Nucleus accumbens (tissue), 56 donors: ENCODE data around the gene RDH13.
"Not testable (repeated sequence)": the region's sequence is repeated elsewhere in the genome, so short reads cannot be mapped to it uniquely, and the experiment has no call there.

Source experiments
- DNase-seq, 56 donors: peaks; one replicate each; lab custom pipeline; 2025; lab: John Stamatoyannopoulos, UW

Gene RDH13

GRCh38 chr19:55062735-55063491, at the start of gene RDH13:
RDH13 (minus strand) TSS chr19:55063148; CDS start chr19:55063032, 116 bp downstream.
- DNase-seq = peak in 55 of 56 donors; percentile 34 to 94 (median 80)

GRCh38 chr19:55112246-55112776, 49.4 kb upstream of the RDH13 start:
- DNase-seq = no peak

- DNase-seq = no peak
Measured at GRCh38 chr19:55111238-55111831, 48.4 kb upstream of the RDH13 start.

- no peak for DNase-seq
Measured at GRCh38 chr19:55109527-55110291, 46.8 kb upstream of the RDH13 start.

- not testable (repeated sequence) for DNase-seq
Measured at GRCh38 chr19:55107252-55107651, 44.3 kb upstream of the RDH13 start.

- DNase-seq = no peak
Measured at GRCh38 chr19:55106591-55106990, 43.6 kb upstream of the RDH13 start.

GRCh38 chr19:55105237-55105636, 42.3 kb upstream of the RDH13 start:
- DNase-seq = no peak

GRCh38 chr19:55103190-55103589, 40.2 kb upstream of the RDH13 start:
- no peak for DNase-seq

GRCh38 chr19:55101261-55101660, 38.3 kb upstream of the RDH13 start:
- DNase-seq = peak in 21 of 56 donors; percentile 5 to 54 (median 20)

GRCh38 chr19:55099557-55100506, 36.9 kb upstream of the RDH13 start:
- no peak for DNase-seq

- DNase-seq = no peak
Measured at GRCh38 chr19:55098716-55099556, 36.0 kb upstream of the RDH13 start.

GRCh38 chr19:55097864-55098715, 35.1 kb upstream of the RDH13 start:
- DNase-seq = no peak

GRCh38 chr19:55096061-55096701, 33.2 kb upstream of the RDH13 start:
- no peak for DNase-seq

- DNase-seq = no peak
Measured at GRCh38 chr19:55095260-55096060, 32.5 kb upstream of the RDH13 start.

- DNase-seq = no peak
Measured at GRCh38 chr19:55094456-55095259, 31.7 kb upstream of the RDH13 start.
